HG02970 (cell line): ENCODE data around the gene MUC6.

Experiments used
- ATAC-seq: cut with Tn5 transposase; IDR thresholded peaks from one replicate; pipeline ENCODE4 v1.9.1; 2021; ENCODE audit warnings: mild to moderate bottlenecking, moderate library complexity, moderate number of reproducible peaks; ENCODE audit not compliant: unreplicated experiment, low FRiP score

Gene MUC6, protein sequence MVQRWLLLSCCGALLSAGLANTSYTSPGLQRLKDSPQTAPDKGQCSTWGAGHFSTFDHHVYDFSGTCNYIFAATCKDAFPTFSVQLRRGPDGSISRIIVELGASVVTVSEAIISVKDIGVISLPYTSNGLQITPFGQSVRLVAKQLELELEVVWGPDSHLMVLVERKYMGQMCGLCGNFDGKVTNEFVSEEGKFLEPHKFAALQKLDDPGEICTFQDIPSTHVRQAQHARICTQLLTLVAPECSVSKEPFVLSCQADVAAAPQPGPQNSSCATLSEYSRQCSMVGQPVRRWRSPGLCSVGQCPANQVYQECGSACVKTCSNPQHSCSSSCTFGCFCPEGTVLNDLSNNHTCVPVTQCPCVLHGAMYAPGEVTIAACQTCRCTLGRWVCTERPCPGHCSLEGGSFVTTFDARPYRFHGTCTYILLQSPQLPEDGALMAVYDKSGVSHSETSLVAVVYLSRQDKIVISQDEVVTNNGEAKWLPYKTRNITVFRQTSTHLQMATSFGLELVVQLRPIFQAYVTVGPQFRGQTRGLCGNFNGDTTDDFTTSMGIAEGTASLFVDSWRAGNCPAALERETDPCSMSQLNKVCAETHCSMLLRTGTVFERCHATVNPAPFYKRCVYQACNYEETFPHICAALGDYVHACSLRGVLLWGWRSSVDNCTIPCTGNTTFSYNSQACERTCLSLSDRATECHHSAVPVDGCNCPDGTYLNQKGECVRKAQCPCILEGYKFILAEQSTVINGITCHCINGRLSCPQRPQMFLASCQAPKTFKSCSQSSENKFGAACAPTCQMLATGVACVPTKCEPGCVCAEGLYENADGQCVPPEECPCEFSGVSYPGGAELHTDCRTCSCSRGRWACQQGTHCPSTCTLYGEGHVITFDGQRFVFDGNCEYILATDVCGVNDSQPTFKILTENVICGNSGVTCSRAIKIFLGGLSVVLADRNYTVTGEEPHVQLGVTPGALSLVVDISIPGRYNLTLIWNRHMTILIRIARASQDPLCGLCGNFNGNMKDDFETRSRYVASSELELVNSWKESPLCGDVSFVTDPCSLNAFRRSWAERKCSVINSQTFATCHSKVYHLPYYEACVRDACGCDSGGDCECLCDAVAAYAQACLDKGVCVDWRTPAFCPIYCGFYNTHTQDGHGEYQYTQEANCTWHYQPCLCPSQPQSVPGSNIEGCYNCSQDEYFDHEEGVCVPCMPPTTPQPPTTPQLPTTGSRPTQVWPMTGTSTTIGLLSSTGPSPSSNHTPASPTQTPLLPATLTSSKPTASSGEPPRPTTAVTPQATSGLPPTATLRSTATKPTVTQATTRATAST (N-terminal part only)

DNA sequence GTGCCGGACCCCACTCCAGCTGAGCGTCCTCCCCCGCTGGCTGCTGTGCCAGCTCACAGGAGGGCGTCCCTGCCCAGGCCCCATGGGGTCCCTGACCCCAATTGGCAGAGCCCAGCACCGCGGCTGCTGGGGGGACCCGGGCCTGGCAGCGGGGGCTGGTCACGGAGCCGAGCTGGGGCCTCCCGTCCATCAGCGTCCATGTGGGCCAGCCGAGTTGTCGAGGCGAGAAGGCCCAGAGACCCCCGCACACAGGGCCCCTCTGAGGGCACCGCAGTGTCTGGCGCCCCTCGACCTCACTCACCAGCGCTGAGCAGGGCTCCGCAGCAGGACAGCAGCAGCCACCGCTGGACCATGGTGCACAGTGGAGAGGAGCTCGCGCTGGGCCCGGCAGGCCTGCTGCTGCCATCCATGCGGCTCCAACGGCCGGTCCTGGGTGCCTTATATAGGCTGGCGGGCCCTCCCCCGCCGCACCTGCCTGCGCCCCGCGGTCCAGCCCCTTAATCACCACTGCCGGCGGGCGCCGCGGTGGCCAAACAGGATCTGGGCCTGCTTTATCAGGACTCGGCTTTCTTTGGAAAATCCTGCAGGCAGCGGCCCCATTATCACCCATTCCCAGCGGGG lies at the start of gene MUC6:
Gene MUC6 (minus strand): TSS at position 416 of the 621 bp plus-strand sequence. CDS start 63 bp downstream, at position 353.
- no peak for ATAC-seq

DNA sequence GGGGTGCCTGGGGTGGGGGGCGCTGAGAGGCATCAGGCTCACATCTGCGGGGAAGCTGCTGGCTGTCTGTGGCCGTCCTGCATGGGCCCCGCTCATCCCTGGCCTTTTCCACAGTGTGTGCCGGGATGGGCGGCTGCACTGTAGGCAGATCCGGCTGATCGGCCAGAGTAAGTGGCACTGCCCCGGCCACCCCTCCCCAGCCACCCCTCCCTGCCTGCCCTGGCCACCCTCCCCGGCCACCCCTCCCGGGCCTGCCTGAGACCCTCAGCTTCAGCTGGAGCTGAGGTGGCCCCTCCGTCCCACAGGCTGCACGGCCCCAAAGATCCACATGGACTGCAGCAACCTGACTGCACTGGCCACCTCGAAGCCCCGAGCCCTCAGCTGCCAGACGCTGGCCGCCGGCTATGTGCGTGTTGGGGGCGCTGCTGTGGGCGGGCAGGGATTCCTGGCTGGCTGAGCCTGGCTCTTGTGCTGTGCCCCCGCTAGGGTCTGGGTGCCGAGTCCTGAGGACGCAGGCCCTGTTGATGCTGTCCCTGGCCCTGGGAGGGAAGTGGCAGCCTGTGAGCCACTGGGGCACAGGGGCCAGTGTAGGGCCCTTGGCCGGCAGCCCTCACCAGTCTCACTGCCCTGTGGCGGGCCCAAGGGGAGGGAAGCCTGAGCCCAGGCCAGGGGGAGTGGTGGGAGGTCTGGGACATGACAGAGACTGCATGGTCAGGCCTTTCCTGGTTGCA lies 49.1 kb upstream of the MUC6 start:
- ATAC-seq, result no peak

DNA sequence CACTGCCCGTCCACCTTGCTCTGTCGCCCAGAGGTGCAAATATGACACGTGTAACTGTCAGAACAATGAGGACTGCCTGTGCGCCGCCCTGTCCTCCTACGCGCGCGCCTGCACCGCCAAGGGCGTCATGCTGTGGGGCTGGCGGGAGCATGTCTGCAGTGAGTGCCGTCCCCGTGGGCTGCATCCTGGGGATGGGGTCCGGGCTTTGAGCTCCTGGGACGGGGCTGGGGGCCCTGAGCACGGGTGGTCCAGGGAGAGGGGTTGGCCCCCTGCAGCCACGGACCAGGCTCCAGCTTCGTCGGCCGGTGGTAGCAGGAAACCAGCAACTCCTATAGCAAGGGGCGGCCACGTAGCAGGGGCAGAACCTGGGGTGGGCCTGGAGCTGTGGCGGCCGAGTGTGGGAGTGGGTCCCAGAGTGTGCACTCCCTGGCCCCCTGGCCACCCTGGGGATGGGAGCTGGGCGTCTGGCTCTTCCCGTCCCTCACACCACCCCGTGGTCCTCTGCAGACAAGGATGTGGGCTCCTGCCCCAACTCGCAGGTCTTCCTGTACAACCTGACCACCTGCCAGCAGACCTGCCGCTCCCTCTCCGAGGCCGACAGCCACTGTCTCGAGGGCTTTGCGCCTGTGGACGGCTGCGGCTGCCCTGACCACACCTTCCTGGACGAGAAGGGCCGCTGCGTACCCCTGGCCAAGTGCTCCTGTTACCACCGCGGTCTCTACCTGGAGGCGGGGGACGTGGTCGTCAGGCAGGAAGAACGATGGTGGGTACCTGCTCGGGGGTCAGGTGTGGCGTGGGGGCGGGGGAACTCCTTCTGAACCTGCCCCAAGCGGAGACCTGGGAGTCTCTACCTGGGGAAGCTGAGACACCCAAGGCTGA lies 48.3 kb upstream of the MUC6 start:
- no peak for ATAC-seq

DNA sequence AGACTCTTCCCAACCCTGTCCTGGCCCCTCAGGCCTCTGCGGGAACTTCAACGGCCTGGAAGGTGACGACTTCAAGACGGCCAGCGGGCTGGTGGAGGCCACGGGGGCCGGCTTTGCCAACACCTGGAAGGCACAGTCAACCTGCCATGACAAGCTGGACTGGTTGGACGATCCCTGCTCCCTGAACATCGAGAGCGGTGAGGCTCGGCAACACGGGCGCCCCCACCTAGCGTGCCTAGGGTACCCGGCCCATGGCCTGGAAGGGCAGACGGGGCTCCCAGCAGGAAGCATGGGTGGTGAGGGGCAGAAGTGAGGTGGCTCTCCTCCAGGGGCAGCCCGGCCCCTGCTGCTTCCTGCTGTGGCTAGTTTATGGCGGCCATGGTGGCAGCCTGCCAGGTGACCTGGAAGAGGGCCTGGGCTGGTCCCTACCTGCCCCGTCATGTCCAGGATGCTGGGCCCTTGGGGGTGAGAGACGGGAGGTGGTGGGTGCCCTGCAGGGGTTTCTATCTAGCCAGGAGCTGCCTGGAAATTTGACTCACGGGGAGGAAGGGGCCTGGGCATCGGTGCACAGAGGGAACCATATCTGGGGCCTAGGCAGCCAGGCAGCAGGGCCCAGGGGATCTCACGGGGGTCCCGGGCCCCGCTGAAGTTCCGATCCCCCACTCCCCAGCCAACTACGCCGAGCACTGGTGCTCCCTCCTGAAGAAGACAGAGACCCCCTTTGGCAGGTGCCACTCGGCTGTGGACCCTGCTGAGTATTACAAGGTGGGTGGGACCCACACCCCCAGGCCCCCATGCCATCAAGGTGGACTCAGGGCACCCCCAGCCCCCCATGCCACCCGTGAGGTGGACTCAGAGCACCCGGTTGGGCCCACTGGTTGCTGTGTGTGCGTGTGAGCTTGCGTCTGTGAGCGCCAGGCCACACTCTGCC lies 47.4 kb upstream of the MUC6 start:
- no peak for ATAC-seq

GRCh38 chr11:1082728-1083620 lies 46.5 kb upstream of the MUC6 start:
- no peak for ATAC-seq

- ATAC-seq, result no peak
Measured at GRCh38 chr11:1082346-1082727, 45.8 kb upstream of the MUC6 start.

- ATAC-seq, result no peak
Measured at GRCh38 chr11:1081601-1082311, 45.2 kb upstream of the MUC6 start.

DNA sequence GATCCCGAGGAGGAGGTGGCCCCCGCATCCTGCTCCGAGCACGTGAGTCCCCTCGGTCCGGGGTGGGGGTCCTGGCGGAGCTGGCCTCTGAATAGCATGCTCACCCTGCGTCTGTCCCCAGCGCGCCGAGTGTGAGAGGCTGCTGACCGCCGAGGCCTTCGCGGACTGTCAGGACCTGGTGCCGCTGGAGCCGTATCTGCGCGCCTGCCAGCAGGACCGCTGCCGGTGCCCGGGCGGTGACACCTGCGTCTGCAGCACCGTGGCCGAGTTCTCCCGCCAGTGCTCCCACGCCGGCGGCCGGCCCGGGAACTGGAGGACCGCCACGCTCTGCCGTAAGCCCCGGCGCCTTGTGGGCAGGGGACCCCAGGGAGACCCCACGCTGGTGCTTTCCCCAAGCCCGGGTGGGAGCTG lies 41.7 kb upstream of the MUC6 start:
- ATAC-seq, result no peak

- no peak for ATAC-seq
Measured at GRCh38 chr11:1077417-1078119, 41.0 kb upstream of the MUC6 start.

GRCh38 chr11:1077033-1077416 lies 40.5 kb upstream of the MUC6 start:
- ATAC-seq, result no peak

DNA sequence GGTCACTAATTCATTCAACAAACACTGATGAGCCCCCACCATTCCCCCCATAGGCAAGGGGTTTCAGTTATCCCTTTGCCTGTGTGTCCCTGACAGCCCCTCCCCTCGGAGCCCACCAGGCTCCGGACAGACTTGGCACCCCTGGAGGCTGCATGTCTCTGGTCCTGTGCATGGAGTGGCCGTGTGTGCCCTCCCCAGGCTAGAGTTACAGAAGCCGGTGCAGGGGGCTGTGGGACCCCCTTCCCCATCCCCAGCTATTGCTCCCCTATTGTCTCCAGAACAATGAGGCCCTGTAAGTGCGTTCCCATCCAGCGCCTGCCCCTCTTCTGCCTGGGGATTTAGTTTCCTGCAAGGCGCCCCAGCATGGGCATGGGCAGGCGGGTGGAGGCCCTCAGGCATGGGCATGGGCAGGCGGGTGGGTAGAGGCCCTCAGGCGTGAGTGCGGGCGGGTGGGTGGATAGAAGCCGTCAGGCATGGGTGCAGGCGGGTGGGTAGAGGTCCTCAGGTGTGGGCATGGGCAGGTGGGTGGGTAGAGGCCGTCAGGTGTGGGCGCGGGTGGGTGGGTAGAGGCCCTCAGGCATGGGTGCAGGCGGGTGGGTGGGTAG lies 39.6 kb upstream of the MUC6 start:
- no peak for ATAC-seq

DNA sequence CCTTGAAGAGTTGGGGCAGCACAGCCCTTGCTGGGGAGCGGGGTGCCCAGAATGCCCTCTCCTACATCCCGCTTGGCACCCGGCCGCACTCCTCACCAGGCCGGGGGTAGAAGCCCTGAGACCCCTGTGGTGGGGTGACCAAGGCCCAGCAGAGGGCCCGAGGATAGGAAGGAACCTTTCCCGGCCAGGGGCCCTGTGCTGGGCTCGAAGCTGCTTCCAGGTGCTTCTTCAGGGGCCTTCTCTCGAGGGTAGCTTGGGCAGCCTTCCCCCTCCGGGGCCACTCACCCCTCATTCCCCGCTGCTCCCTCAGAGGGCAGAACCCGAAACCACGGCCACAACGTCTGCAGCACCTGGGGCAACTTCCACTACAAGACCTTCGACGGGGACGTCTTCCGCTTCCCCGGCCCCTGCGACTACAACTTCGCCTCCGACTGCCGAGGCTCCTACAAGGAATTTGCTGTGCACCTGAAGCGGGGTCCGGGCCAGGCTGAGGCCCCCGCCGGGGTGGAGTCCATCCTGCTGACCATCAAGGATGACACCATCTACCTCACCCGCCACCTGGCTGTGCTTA lies 38.9 kb upstream of the MUC6 start:
- ATAC-seq, result no peak

- ATAC-seq, result no peak
Measured at GRCh38 chr11:1074244-1075221, 38.0 kb upstream of the MUC6 start, which contains the start of gene MUC2. Gene MUC2, plus strand, starts transcription at chr11:1074874.
